C4-2B (cell line): Measurements from ENCODE around the gene ADSS1.

ENCODE experiments used
- CTCF ChIP-seq: fragments of 450-650 bp; conservative IDR thresholded peaks from 2 replicates; pipeline ENCODE4 v1.5.1; 2017; ENCODE audit warnings: mild to moderate bottlenecking
- ZFX ChIP-seq: fragments of 450-650 bp; IDR thresholded peaks from 2 replicates; pipeline ENCODE4 v1.6.1; 2017

- TF ChIP-seq CTCF (no peak), ZFX (no peak)
Observed at GRCh38 chr14:104724407-104724980, 465 bp downstream of the ADSS1 start.
